GM12892 (cell line): Measurements from ENCODE around the gene YRDC.
A peak's percentile ranks its signal among the peaks of the same experiment; 100 is the strongest.

Experiments
- DNase-seq: peaks from one replicate; pipeline ENCODE4 v3.0.0; 2011; ENCODE audit not compliant: insufficient read length
- FAIRE-seq: peaks from 2 replicates; lab custom pipeline; 2011; peaks lifted over from hg19 to GRCh38; lab: Jason Lieb, UNC
- POLR2A ChIP-seq: IDR thresholded peaks from 2 replicates; pipeline ENCODE4 v1.6.1; 2011; ENCODE audit warnings: low read depth, low read length, control low read depth
- POLR2AphosphoS5 ChIP-seq: IDR thresholded peaks from 2 replicates; pipeline ENCODE4 v1.6.1; 2011; ENCODE audit warnings: low read depth, low read length, control low read depth
- TAF1 ChIP-seq: IDR thresholded peaks from 2 replicates; pipeline ENCODE4 v1.6.1; 2011; ENCODE audit warnings: low read depth, mild to moderate bottlenecking, control low read depth, low read length, borderline replicate concordance

YRDC gene

DNA sequence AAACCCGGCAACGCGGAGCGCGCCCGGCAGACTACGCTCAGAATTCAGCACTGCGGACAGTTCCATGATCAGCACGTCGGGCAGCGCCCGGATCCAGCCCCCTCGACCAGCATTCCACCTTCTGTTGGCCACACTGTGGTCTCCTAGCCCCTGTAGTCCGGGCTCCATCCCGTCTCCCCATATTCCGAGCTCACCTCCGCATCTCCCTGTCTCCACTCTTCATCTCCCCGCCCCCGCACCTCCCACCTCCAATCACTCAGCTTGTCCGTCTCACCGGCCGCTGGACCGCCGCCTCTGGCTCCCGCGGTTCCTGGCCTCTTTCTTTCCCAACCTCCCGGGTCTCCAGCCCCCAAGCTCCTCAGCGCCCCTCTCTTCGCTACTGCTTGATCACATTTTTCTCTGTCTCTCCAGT, 43.6 kb downstream of the YRDC start:
- TF ChIP-seq TAF1 (no peak), POLR2AphosphoS5 (no peak), POLR2A (no peak)
- FAIRE-seq, result no peak
- DNase-seq, result no peak

DNA sequence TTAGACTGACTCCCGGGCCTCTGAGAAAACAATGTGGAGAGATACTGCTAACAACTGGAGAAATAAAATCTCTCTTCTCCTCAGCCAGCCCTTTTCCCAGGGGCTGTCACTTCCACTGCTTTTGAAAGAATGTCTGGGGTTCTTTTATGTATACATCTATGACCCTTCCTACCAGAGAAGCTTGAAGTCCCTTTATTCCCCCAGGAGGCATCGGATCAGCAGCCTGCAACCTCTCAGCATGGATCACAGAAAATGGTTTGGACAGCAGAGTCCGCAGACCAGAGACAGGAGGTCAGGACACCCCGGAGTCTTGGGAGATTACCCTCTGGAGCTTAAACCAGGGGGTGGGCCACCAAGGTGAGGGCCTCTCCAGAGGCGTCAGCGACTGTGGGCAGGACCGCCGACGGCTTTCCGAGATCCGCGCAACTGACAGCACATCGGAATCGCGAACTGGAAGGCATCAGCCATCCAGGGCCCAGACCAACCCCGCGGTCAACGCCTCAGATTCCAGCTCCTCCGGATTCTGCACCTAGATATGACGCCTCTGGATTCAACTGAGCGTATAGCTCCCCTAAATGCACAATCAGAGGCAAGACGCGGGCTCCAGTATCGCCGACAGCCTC, 44.1 kb downstream of the YRDC start:
- no peak for DNase-seq
- FAIRE-seq, result no peak
- no peak for TF ChIP-seq POLR2A
- no peak for TF ChIP-seq TAF1
- TF ChIP-seq POLR2AphosphoS5, result no peak

DNA sequence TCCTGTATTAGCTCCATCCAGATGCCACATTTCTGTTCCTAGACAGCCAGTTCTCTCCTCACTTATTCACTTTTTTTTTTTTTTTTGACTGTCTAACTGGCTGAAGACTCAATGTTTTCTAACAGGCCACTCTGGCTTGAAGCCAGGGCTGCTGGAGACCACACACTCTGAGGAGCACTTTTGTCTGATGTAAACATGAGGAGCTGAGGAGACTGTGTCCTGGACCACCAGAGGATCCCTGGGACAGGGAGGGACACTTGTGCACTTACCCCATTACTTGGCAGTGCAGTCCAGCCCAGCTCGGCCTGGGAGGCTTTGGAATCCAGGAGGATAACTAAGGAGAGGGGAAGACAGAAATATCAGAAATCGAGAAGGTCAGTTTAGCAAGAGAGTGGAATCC, 45.5 kb downstream of the YRDC start:
- TF ChIP-seq POLR2AphosphoS5 (no peak), TAF1 (no peak), POLR2A (no peak)
- FAIRE-seq (no peak), DNase-seq (no peak)

DNA sequence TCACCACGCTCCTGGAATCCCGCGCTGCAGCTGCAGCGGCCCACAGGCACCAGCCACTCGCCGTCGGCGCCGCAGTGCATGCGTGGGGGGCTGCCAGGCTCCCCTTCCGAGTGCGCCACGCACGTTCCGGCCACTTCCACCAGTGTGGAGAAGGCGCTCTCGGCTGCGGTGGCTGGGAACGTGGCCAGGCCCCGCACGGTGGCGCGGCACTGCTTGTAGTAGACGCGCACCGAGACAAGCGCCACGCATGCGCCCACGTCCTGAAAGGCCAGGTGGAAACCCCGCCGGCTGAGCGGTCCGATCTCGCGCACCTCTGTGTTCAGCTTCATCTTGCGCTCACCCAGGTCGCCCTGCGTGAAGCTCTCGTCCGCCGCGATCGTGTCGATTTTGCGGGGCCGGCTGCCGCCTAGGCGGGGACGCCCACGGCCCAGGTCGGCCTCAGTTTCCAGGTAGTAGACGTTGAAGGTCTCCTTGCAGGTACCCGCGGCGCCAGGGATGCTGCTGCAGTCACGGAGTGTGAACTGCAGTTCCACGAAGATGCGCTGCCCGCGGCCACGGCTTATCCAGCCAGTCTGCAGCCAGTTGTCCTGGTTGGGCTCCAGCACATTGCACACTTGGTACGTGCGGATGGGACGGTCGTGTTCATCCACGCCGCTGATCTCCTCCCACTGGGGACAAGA, 46.5 kb downstream of the YRDC start:
- FAIRE-seq (no peak), DNase-seq (no peak)
- TF ChIP-seq POLR2AphosphoS5 (no peak), POLR2A (no peak), TAF1 (no peak)

DNA sequence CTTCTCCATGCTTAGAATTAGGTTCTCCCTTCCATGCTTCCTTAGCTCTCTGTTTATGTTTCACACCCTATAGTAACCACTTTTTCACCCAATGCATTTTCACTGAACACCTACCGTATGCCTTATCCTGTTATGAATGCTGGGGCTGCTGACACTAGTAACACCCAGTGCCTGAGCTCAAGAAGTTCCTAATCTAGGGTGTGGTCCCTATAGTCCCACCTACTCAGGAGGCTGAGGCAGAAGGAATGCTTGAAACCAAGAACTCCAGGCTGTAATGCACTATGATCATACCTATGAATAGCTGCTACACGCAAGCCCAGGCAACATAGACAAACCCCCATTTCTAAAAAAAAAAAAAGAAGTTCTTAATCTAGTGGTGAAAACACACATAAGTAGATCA, 48.6 kb downstream of the YRDC start:
- FAIRE-seq, result no peak
- TF ChIP-seq POLR2AphosphoS5, result no peak
- no peak for TF ChIP-seq TAF1
- no peak for TF ChIP-seq POLR2A
- DNase-seq, result no peak

DNA sequence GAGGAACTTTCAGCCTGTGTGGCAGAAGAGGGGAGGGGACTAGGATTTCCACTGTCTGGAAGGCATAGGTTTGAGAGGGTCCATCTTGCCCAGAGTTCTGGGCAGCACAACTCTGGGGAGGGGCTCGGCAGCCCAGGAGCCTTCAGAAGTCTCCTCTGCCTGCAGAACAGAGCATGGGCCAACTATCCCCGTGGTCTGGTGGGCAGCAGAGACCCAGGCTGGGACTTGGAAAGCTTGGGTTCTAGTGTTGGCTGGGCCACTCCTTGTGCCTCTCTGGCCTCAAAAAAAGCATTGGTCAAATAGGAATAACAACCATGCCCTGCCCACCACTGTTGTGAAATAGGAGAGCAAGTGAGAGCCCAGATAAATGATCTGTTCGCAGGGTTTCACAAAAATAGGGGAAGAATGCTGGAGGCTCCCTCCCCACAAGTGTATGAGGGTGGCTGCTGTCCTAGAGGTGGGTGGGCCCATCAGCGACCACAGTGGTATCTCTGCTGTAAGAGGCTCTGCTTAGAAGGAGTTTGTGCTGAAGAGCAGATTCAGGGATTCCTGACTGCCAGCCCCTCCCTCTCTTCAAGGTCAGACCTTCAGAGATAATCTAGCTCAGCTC, 52.0 kb downstream of the YRDC start:
- TF ChIP-seq POLR2A (no peak), TAF1 (no peak), POLR2AphosphoS5 (no peak)
- FAIRE-seq, result no peak
- no peak for DNase-seq

DNA sequence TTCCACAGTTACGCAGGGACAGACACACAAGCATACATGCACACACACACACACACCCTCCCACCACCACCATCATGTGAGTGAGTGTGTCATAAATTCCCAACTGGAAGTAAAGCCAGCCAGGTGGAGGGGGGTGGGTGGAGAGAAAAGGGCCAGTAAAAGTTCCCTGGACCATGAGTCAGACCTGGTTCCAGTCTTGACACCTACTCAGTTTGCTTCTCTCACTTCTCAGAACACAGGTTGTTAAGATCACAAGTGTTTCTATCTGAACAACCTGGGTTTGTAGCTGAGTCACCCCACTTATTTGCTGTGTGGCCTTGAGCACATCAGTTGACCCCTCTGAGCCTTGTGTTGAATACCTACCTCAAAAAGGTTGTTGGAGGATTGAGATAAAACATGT, 52.7 kb downstream of the YRDC start:
- no peak for DNase-seq
- peak; percentile 63 for FAIRE-seq
- TF ChIP-seq TAF1 (no peak), POLR2A (no peak)

DNA sequence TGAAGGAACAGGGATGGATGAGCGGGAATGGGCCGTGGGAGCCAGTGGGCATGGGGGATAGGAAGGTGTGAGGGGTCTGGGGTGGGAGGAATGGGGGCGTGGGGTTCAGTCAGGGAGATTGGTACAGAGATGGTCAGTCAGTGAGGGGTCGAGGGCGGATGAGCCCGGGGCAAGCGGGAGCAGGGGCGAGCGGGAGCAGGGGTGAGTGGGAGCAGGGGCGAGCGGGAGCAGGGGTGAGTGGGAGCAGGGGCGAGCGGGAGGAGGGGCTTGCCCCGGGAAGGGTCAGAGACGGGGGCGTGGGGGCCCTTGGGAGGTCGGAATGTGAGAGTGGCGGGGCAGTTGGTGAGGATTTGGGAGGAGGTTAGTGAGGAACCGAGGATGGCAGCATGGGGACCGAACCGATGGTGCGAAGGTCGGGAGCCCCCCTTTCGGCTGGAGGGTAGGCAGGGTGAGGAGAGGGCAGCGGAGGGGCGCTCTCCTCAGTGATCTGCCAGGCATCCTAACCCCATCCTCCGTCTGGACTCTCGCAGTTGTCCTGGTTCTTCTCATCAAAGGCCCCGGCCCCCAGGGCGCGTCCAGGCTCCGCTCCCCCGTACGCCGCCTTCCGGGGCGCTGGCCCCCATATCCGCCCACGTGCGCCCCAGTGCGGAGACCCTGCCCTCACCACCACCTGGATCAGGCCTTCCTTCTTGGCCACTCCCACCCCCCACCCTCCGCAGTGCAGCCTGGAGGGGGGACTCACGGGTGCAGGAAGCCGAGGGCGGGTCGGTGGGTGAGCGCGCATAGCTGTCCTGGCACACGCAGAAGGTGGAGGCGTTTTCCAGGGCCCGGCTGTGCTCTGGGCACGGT, 54.3 kb downstream of the YRDC start:
- FAIRE-seq (no peak), DNase-seq (no peak)
- TF ChIP-seq TAF1, result no peak
- TF ChIP-seq POLR2AphosphoS5, result no peak
- TF ChIP-seq POLR2A, result no peak
